HCT116 (cell line): ENCODE measurements around the gene PAIP1. TPM values are rescaled to one million over a fixed set of nuclear protein-coding genes. Genes with fewer than 3 reads are reported as not detected.

Experiments
- ATAC-seq: fragments of 200-7000 bp; cut with Tn5 transposase; 2 replicates; pipeline ENCODE4 v1.9.1; 2020; ENCODE audit warnings: mild to moderate bottlenecking, moderate library complexity
- BruUV-seq: library from RNA; stranded (reverse); fragments of 400-500 nt; replicated peaks from 2 replicates; lab custom pipeline; 2021; lab: Mats Ljungman, UMichigan
- CTCF ChIA-PET: fragments of 300-600 bp; sonication (Branson Sonifier 250); formaldehyde crosslinking; loops from one replicate; lab custom pipeline; 2021; ENCODE audit warnings: antibody characterized with exemption; lab: Charles Lee
- POLR2A ChIA-PET: fragments of 300-600, 350-600 bp; sonication (Branson Sonifier 250); formaldehyde crosslinking; loops from one replicate; lab custom pipeline; 2021; ENCODE audit warnings: antibody characterized with exemption; lab: Charles Lee
- RAD21 ChIA-PET, 2 experiments: fragments of 300-600 bp; sonication (Branson Sonifier 250); formaldehyde crosslinking; loops; one replicate each; lab custom pipeline; 2023; ENCODE audit warnings: low total read pairs in 2 of 2; ENCODE audit not compliant: uncharacterized antibody in 2 of 2, unreplicated experiment in 2 of 2, low non-redundant PET in 1 of 2; lab: Charles Lee
- DNase-seq: peaks from one replicate; pipeline ENCODE4 v3.0.0-alpha.2; 2010; ENCODE audit warnings: low read depth, low spot score
- H2AFZ ChIP-seq: fragments of 200-600 bp; shearing (Covaris generic), sonication (generic); 2 replicates; pipeline ENCODE4 v1.6.1; 2017; ENCODE audit warnings: low read depth, mixed run types, mixed read lengths, antibody characterized with exemption, low read length; ENCODE audit not compliant: poor library complexity, severe bottlenecking
- H3K27ac ChIP-seq: 2 replicates; pipeline ENCODE4 v1.5.1; 2012; ENCODE audit warnings: low read depth, low read length
- H3K27me3 ChIP-seq: fragments of 200-600 bp; sonication (generic); 2 replicates; pipeline ENCODE4 v1.6.1; 2016; ENCODE audit warnings: mixed run types, low read length, mixed read lengths; ENCODE audit not compliant: insufficient read depth
- H3K36me3 ChIP-seq, 2 experiments: fragments of 200-500 bp in 1 of 2; fragments of 200-600 bp in 1 of 2; sonication (Bioruptor generic) in 1 of 2; sonication (generic) in 1 of 2; 2 replicates each; pipeline versions ENCODE4 v1.5.1 to v1.6.1; 2014 to 2016; ENCODE audit warnings: low read length in 2 of 2, inconsistent platforms in 1 of 2, mixed read lengths in 1 of 2, mixed run types in 1 of 2; ENCODE audit not compliant: insufficient read depth in 2 of 2, control insufficient read depth in 1 of 2
- H3K4me1 ChIP-seq, 2 experiments: fragments of 200-600 bp in 1 of 2; sonication (generic) in 1 of 2; 2 replicates each; pipeline versions ENCODE4 v1.5.1 to v1.6.1; 2012 to 2017; ENCODE audit warnings: low read length in 2 of 2, inconsistent platforms in 1 of 2, mild to moderate bottlenecking in 1 of 2, mixed read lengths in 1 of 2, mixed run types in 1 of 2, moderate library complexity in 1 of 2; ENCODE audit not compliant: insufficient read depth in 2 of 2, control insufficient read depth in 1 of 2
- H3K4me2 ChIP-seq: fragments of 200-600 bp; sonication (generic); 2 replicates; pipeline ENCODE4 v1.6.1; 2017; ENCODE audit warnings: mixed run types, low read length, mixed read lengths
- H3K4me3 ChIP-seq, 2 experiments: fragments of 200-600 bp in 1 of 2; sonication (generic) in 1 of 2; replicated peaks in 1 of 2; 2 replicates each; pipeline ENCODE4 v1.5.1; 2011 to 2016; ENCODE audit warnings: low read length in 2 of 2, control low read depth in 1 of 2, low read depth in 1 of 2, mild to moderate bottlenecking in 1 of 2, mixed read lengths in 1 of 2, mixed run types in 1 of 2
- H3K79me2 ChIP-seq: fragments of 200-600 bp; sonication (generic); 2 replicates; pipeline ENCODE4 v1.6.1; 2017; ENCODE audit warnings: mild to moderate bottlenecking, mixed run types, low read length, moderate library complexity, mixed read lengths; ENCODE audit not compliant: insufficient read depth
- H3K9ac ChIP-seq: fragments of 200-600 bp; sonication (generic); 2 replicates; pipeline ENCODE4 v1.6.1; 2016; ENCODE audit warnings: low read length, mixed read lengths
- H3K9me2 ChIP-seq: fragments of 200-600 bp; sonication (generic), shearing (Covaris generic); 2 replicates; pipeline ENCODE4 v1.6.1; 2017; ENCODE audit warnings: mixed run types, mild to moderate bottlenecking, moderate library complexity; ENCODE audit not compliant: insufficient read depth
- H3K9me3 ChIP-seq, 2 experiments: fragments of 200-500 bp in 1 of 2; fragments of 200-600 bp in 1 of 2; sonication (Bioruptor generic) in 1 of 2; sonication (generic) in 1 of 2; 2 replicates each; pipeline ENCODE4 v1.6.1; 2014 to 2017; ENCODE audit warnings: low read length in 2 of 2, mixed read lengths in 2 of 2, inconsistent platforms in 1 of 2, low read depth in 1 of 2, mild to moderate bottlenecking in 1 of 2, mixed run types in 1 of 2, moderate library complexity in 1 of 2; ENCODE audit not compliant: control insufficient read depth in 1 of 2, insufficient read depth in 1 of 2
- H4K20me1 ChIP-seq: fragments of 200-600 bp; sonication (generic), shearing (Covaris generic); 2 replicates; pipeline ENCODE4 v1.6.1; 2017; ENCODE audit warnings: mixed run types, mild to moderate bottlenecking, moderate library complexity; ENCODE audit not compliant: insufficient read depth
- ATF3 ChIP-seq: IDR thresholded peaks from 2 replicates; pipeline ENCODE4 v1.6.1; 2012
- CBX3 ChIP-seq: IDR thresholded peaks from 2 replicates; pipeline ENCODE4 v1.6.1; 2012; ENCODE audit warnings: low read depth
- CEBPB ChIP-seq: IDR thresholded peaks from 2 replicates; pipeline ENCODE4 v1.6.1; 2012; ENCODE audit warnings: low read depth
- CTCF ChIP-seq, 3 experiments: fragments of 200-600 bp in 1 of 3; sonication (generic) in 1 of 3; IDR thresholded peaks in 2 of 3; conservative IDR thresholded peaks in 1 of 3; 2 replicates each; pipeline ENCODE4 v1.5.1; 2012 to 2017; ENCODE audit warnings: low read depth in 2 of 3, low read length in 2 of 3, antibody characterized with exemption in 1 of 3, borderline replicate concordance in 1 of 3, control low read depth in 1 of 3, mild to moderate bottlenecking in 1 of 3, mixed read lengths in 1 of 3, mixed run types in 1 of 3, moderate library complexity in 1 of 3; ENCODE audit not compliant: insufficient read depth in 1 of 3
- EGR1 ChIP-seq: IDR thresholded peaks from 2 replicates; pipeline ENCODE4 v1.6.1; 2012; ENCODE audit warnings: low read depth
- EZH2 ChIP-seq: fragments of 200-600 bp; sonication (generic); IDR thresholded peaks from 2 replicates; pipeline ENCODE4 v1.6.1; 2017; ENCODE audit warnings: antibody characterized with exemption, mixed run types
- EZH2phosphoT487 ChIP-seq: fragments of 200-600 bp; IDR thresholded peaks from 2 replicates; pipeline ENCODE4 v1.6.1; 2018; ENCODE audit warnings: antibody characterized with exemption, borderline replicate concordance
- FOSL1 ChIP-seq: IDR thresholded peaks from 2 replicates; pipeline ENCODE4 v1.6.1; 2012; ENCODE audit warnings: low read depth
- MAX ChIP-seq: IDR thresholded peaks from 2 replicates; pipeline ENCODE4 v1.6.1; 2012
- POLR2A ChIP-seq: IDR thresholded peaks from 2 replicates; pipeline ENCODE4 v1.7.0; 2011; ENCODE audit warnings: borderline replicate concordance; ENCODE audit not compliant: insufficient read depth, insufficient read length; ENCODE audit errors: extremely low read depth
- POLR2AphosphoS5 ChIP-seq: IDR thresholded peaks from 2 replicates; pipeline ENCODE4 v1.6.1; 2011; ENCODE audit warnings: mild to moderate bottlenecking, low read depth, low read length, moderate library complexity
- RAD21 ChIP-seq: IDR thresholded peaks from 2 replicates; pipeline ENCODE4 v1.6.1; 2012; ENCODE audit warnings: low read depth, mild to moderate bottlenecking
- REST ChIP-seq: IDR thresholded peaks from 2 replicates; pipeline ENCODE4 v1.6.1; 2012; ENCODE audit warnings: low read depth
- SIN3A ChIP-seq: IDR thresholded peaks from 2 replicates; pipeline ENCODE4 v1.6.1; 2012; ENCODE audit warnings: low read depth
- SP1 ChIP-seq: IDR thresholded peaks from 2 replicates; pipeline ENCODE4 v1.6.1; 2012; ENCODE audit warnings: low read depth
- SRF ChIP-seq: IDR thresholded peaks from 2 replicates; pipeline ENCODE4 v1.6.1; 2012; ENCODE audit warnings: low read depth
- TCF7L2 ChIP-seq: IDR thresholded peaks from 2 replicates; pipeline ENCODE4 v1.7.0; 2011; ENCODE audit warnings: borderline replicate concordance, inconsistent platforms; ENCODE audit not compliant: insufficient read depth, insufficient read length; ENCODE audit errors: extremely low read depth
- YY1 ChIP-seq: IDR thresholded peaks from 2 replicates; pipeline ENCODE4 v1.6.1; 2011; ENCODE audit warnings: low read length, low read depth, moderate library complexity, mild to moderate bottlenecking; ENCODE audit not compliant: insufficient replicate concordance; ENCODE audit errors: extremely low read depth
- ZFX ChIP-seq: fragments of 450-650 bp; IDR thresholded peaks from 2 replicates; pipeline ENCODE4 v1.6.1; 2017
- intact Hi-C: fragments of 100-400 bp; cut with micrococcal nuclease; formaldehyde crosslinking; loops from 2 replicates; pipeline ENCODE4 v1.10.0; 2022
- total RNA-seq: library from RNA; stranded (reverse); gene quantifications from one replicate; pipeline ENCODE4 v1.2.1, GENCODE V29; 2021; ENCODE audit not compliant: unreplicated experiment

The PAIP1 gene
- total RNA-seq, 1 experiment from 2014 or later = 83.8 TPM

GRCh38 chr5:43569236-43569746, 12.4 kb upstream of the PAIP1 start:
- Histone ChIP-seq H4K20me1 (no peaks in the 10 kb centered on the region), H3K27me3 (no peaks in the 10 kb centered on the region), H2AFZ (no peak overlapping the region), H3K4me2 (no peak overlapping the region), H3K36me3 (no peaks in the 10 kb centered on the region), H3K27ac (no peak overlapping the region), H3K9me2 (no peaks in the 10 kb centered on the region), H3K9ac (no peak overlapping the region), H3K9me3 (no peaks in the 10 kb centered on the region), H3K4me1 (0 out of 4 replicates have a peak, but pooled peaks cover 0 to 2% of the 10 kb centered on the region in 2 experiments), H3K79me2 (no peaks in the 10 kb centered on the region), H3K4me3 (no peak overlapping the region)
- DNase-seq = no peak
- TF ChIP-seq MAX (no peak), CBX3 (no peak), SP1 (no peak), EZH2phosphoT487 (no peak), ZFX (no peak), TCF7L2 (no peak), CEBPB (no peak), SIN3A (no peak), POLR2A (no peak), POLR2AphosphoS5 (no peak), YY1 (no peak), SRF (no peak), REST (no peak), CTCF (IDR thresholded peaks at IDR 0.05 in 2 of 3, conservative IDR thresholded peaks at IDR 0.05 in 1 of 3; ENCODE audit: borderline replicate concordance in 1 of 3, insufficient read depth in 1 of 3, low read depth in 2 of 3, low read length in 2 of 3) (no peak), RAD21 (no peak), ATF3 (no peak), EZH2 (no peak), EGR1 (no peak), FOSL1 (no peak)
- ATAC-seq = no peak
- ChIA-PET RAD21 (no interaction called here), CTCF (no interaction called here), POLR2A (no interaction called here)
- intact Hi-C loops = no loop called here
- no TSS peak for BruUV-seq
